GM23248 (cell line): ENCODE measurements around the gene ZNF3. TPM values are rescaled to one million over a fixed set of nuclear protein-coding genes. Genes with fewer than 3 reads are reported as not detected.

Source experiments
- DNase-seq: peaks from one replicate; pipeline ENCODE4 v3.0.0-alpha.2; 2015
- H2AFZ ChIP-seq: fragments of 200-600 bp; sonication (generic); 2 replicates; pipeline ENCODE4 v1.6.1; 2016; ENCODE audit warnings: antibody characterized with exemption
- H3F3A ChIP-seq: fragments of 200-600 bp; sonication (generic); 2 replicates; pipeline ENCODE4 v1.6.1; 2016; ENCODE audit warnings: mild to moderate bottlenecking, antibody characterized with exemption, mixed run types; ENCODE audit not compliant: insufficient read depth
- H3K27ac ChIP-seq: fragments of 200-600 bp; sonication (generic); 2 replicates; pipeline ENCODE4 v1.5.1; 2016; ENCODE audit warnings: mild to moderate bottlenecking
- H3K27me3 ChIP-seq: fragments of 200-600 bp; sonication (generic); replicated peaks from 2 replicates; pipeline ENCODE4 v1.6.1; 2016; ENCODE audit warnings: mild to moderate bottlenecking; ENCODE audit not compliant: insufficient read depth
- H3K36me3 ChIP-seq: fragments of 200-600 bp; sonication (generic); 2 replicates; pipeline ENCODE4 v1.6.1; 2016; ENCODE audit warnings: low read depth, mild to moderate bottlenecking
- H3K4me1 ChIP-seq: fragments of 200-600 bp; sonication (generic); 2 replicates; pipeline ENCODE4 v1.6.1; 2016; ENCODE audit warnings: mild to moderate bottlenecking; ENCODE audit not compliant: insufficient read depth
- H3K4me2 ChIP-seq: fragments of 200-600 bp; sonication (generic); one replicate; pipeline ENCODE4 v1.6.1; 2016; ENCODE audit warnings: mild to moderate bottlenecking; ENCODE audit not compliant: unreplicated experiment
- H3K4me3 ChIP-seq: fragments of 200-600 bp; sonication (generic); 2 replicates; pipeline ENCODE4 v1.5.1; 2016; ENCODE audit warnings: mild to moderate bottlenecking
- H3K79me2 ChIP-seq: fragments of 200-600 bp; sonication (generic); 2 replicates; pipeline ENCODE4 v1.6.1; 2016; ENCODE audit warnings: mild to moderate bottlenecking; ENCODE audit not compliant: insufficient read depth
- H3K9ac ChIP-seq: fragments of 200-600 bp; sonication (generic); 2 replicates; pipeline ENCODE4 v1.6.1; 2016; ENCODE audit warnings: mild to moderate bottlenecking
- H3K9me2 ChIP-seq: fragments of 200-600 bp; sonication (generic); 2 replicates; pipeline ENCODE4 v1.6.1; 2016; ENCODE audit warnings: mixed run types, mild to moderate bottlenecking, moderate library complexity; ENCODE audit not compliant: insufficient read depth
- H3K9me3 ChIP-seq: fragments of 200-600 bp; sonication (generic); one replicate; pipeline ENCODE4 v1.6.1; 2017; ENCODE audit warnings: low read depth
- H4K20me1 ChIP-seq: fragments of 200-600 bp; sonication (generic); 2 replicates; pipeline ENCODE4 v1.6.0; 2016; ENCODE audit not compliant: insufficient read depth
- EZH2 ChIP-seq: fragments of 200-600 bp; sonication (generic); IDR thresholded peaks from 2 replicates; pipeline ENCODE4 v1.6.1; 2018; ENCODE audit warnings: antibody characterized with exemption, mild to moderate bottlenecking; ENCODE audit not compliant: insufficient read depth, poor library complexity, severe bottlenecking
- EZH2phosphoT487 ChIP-seq: fragments of 200-600 bp; sonication (generic); IDR thresholded peaks from 2 replicates; pipeline ENCODE4 v1.6.1; 2018; ENCODE audit warnings: antibody characterized with exemption, moderate library complexity, mild to moderate bottlenecking, low read depth; ENCODE audit not compliant: insufficient read depth
- WGBS, 2 experiments: methylation state at CpG; one replicate each; pipeline ENCODE4 v1.1.6; 2015 to 2017; ENCODE audit warnings: low lambda C conversion rate in 2 of 2, low coverage in 1 of 2; ENCODE audit errors: missing lambda C conversion rate in 2 of 2; 5-methylcytosine and 5-hydroxymethylcytosine counted together
- in situ Hi-C: fragments of 300-500 bp; cut with MboI; formaldehyde crosslinking; loops from 2 replicates; pipeline ENCODE4 v1.15.0; 2020
- polyA plus RNA-seq: library from polyadenylated mRNA; unstranded; fragments of >200 nt; fragmentation: Nextera tagmentation; extraction: Ambion mirVana; gene quantifications from 2 replicates; pipeline ENCODE4 v1.2.1, GENCODE V29; 2016
- total RNA-seq: library from RNA; depleted of rRNA; stranded (reverse); fragments of >200 nt; shearing (Covaris generic); gene quantifications from 2 replicates; pipeline ENCODE4 v1.2.3, GENCODE V29; 2014

Gene ZNF3
- total and polyA plus RNA-seq, 2 experiments from 2014 or later: 13.3 to 13.8 TPM

DNA sequence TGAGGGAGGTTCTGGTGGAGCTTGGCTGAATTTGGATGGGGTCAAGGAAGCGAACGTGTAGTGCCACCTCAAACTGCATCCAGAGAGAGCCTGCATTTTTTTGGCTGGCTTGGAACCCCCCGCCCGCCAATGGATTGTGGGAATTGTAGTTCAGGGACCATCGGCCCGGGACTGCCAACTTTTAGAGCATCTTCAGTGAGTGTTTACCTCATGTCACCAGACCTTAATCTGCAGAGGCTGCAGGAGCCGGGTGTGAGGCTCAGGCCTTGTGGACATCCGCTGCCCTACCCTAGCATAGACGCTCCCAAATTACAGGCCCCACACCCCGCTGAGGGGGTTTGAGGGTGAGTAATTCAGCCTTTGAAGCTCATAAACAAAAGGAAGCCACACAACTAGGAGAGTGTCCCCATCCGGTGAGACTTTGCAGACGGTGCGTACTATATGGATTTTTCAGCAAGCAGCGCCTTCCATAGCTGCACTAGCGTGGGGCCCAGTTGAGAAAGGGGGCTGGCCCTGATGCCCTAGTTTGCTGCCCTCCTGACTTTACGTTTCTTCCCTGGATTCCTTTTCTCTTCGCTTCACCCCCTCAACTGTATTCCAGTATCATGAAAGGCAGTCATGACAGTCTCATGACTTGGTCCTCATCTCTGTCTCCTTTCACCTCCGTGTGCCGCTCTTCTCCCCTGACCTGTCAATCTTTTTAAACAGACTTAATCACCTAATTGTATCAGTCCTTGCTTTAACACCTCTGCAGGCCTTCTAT lies 38.6 kb upstream of the ZNF3 start:
- WGBS, 2 experiments: 6 to 11% methylated on average over 19 of the region's 19 CpGs
- no peaks in the 10 kb centered on the region for H3K27me3 ChIP-seq
- peaks cover 4% of the 10 kb centered on the region for H3F3A ChIP-seq
- peak overlapping the region; percentile 76 for H3K4me2 ChIP-seq
- H3K9ac ChIP-seq: peak overlapping the region; percentile 84
- H3K9me2 ChIP-seq: no peaks in the 10 kb centered on the region
- H3K4me3 ChIP-seq: peak overlapping the region; percentile 88
- peaks cover 10% of the 10 kb centered on the region; the same call in 1 of the 2 replicates for H3K4me1 ChIP-seq
- no peaks in the 10 kb centered on the region for H4K20me1 ChIP-seq
- H2AFZ ChIP-seq: peak overlapping the region; percentile 86
- peak; percentile 83 for DNase-seq
- peaks cover 43% of the 10 kb centered on the region for H3K79me2 ChIP-seq
- no peak for TF ChIP-seq EZH2phosphoT487
- TF ChIP-seq EZH2: no peak
- no peaks in the 10 kb centered on the region for H3K36me3 ChIP-seq
- H3K27ac ChIP-seq: peak overlapping the region; percentile 87
- H3K9me3 ChIP-seq: no peaks in the 10 kb centered on the region
- in situ Hi-C loops: no loop called here

DNA sequence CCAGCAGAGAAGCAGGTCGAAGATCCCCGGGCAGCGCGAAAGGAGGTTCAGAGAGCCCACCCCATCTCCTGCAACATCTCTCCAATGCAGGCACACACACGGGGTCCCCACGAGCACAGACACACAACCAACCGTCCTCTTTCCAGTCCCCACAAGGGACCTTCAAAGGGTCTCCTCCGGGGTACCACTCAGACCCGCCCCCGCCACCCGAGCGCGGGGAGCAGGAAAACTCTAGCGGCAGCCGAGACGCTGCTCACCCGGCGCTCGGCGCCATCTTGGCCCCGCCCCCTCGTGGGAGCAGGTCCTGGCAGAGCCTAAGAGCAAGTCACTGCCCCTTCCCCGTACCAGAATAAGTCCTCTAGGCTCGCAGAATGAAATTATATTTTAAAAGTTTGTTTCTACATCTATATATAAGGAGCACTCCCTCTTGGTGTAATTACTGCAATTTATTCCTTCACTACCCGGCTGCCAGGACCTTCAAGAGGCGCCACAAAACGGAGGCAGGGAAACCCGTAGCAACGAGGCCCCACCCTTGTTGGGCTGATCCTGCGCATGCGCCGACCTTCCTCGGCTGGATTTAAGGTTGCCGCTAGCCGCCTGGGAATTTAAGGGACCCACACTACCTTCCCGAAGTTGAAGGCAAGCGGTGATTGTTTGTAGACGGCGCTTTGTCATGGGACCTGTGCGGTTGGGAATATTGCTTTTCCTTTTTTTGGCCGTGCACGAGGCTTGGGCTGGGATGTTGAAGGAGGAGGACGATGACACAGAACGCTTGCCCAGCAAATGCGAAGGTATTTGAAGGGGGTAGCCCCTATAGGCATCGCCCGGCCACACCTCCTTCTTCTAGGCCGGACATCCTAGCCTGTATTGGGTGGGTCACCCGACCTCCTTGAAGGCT lies 37.8 kb upstream of the ZNF3 start, which contains the start of the genes CNPY4 and TAF6:
Gene CNPY4, plus strand, starts transcription at position 563 of the 898 bp plus-strand sequence. Its CDS starts 111 bp downstream, at position 674.
Gene TAF6, minus strand, starts transcription at position 287 of the 898 bp plus-strand sequence. CDS start 5,149 bp downstream, outside the sequence.
- Histone ChIP-seq H3K4me3 (peak within 1 kb of the TSS; percentile 88), H3K9me2 (no peaks in the 10 kb centered on the region), H3K27ac (peak within 1 kb of the TSS; percentile 87), H3K4me2 (peak within 1 kb of the TSS; percentile 76), H3K9me3 (no peaks in the 10 kb centered on the region), H3K4me1 (peaks cover 10% of the 10 kb centered on the region; the same call in 1 of the 2 replicates), H2AFZ (peak within 1 kb of the TSS; percentile 86), H3K27me3 (no peaks in the 10 kb centered on the region), H4K20me1 (no peaks in the 10 kb centered on the region), H3F3A (peaks cover 4% of the 10 kb centered on the region), H3K9ac (peak within 1 kb of the TSS; percentile 84), H3K36me3 (no peaks in the 10 kb centered on the region), H3K79me2 (peaks cover 43% of the 10 kb centered on the region)
- 1% methylated on average over 46 to 49 of the region's 49 CpGs for WGBS, 2 experiments
- TF ChIP-seq EZH2phosphoT487: no peak
- no peak for TF ChIP-seq EZH2
- in situ Hi-C loops: no loop called here
- DNase-seq: peak; percentile 97

DNA sequence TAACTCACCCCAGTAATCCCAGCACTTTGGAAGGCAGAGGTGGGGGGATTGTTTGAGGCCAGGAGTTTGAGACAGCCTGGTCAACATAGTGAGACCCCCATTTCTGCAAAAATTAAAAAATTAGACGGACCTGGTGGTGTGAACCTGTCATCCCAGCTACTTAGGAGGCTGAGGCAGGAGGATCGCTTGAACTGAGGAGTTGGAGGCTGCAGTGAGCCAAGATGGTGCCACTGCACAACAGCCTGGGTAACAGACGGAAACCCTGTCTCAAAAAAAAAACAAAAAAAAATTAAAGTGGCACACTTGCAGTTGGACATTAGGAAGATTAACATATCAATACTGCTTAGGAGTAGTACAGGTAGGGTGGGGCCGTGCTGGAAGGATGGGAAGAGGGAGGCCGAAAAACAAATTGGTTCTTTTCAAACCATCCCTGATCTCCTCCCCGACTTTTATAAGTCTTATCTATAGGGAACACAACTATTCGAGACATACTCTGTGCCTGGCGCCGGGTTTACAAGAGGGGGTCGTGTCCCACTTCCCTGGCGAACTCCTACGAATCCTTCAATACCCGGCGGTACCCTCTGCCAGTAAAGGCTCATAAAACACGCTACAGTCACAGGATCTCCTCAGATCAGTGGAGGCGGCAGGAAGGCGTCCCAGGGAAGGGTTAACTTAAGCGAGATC lies 37.0 kb upstream of the ZNF3 start:
- WGBS, 2 experiments: 17% methylated on average over 18 of the region's 18 CpGs
- H3K4me3 ChIP-seq: peak overlapping the region; percentile 88
- H3K9me3 ChIP-seq: no peaks in the 10 kb centered on the region
- peaks cover 10% of the 10 kb centered on the region; the same call in 1 of the 2 replicates for H3K4me1 ChIP-seq
- no peaks in the 10 kb centered on the region for H3K9me2 ChIP-seq
- H4K20me1 ChIP-seq: no peaks in the 10 kb centered on the region
- in situ Hi-C loops: no loop called here
- H3K9ac ChIP-seq: peak overlapping the region; percentile 84
- DNase-seq: no peak
- peak overlapping the region; percentile 86 for H2AFZ ChIP-seq
- no peaks in the 10 kb centered on the region for H3K27me3 ChIP-seq
- peaks cover 43% of the 10 kb centered on the region for H3K79me2 ChIP-seq
- H3F3A ChIP-seq: peaks cover 4% of the 10 kb centered on the region
- H3K36me3 ChIP-seq: no peaks in the 10 kb centered on the region
- H3K27ac ChIP-seq: peak overlapping the region; percentile 87
- peak overlapping the region; percentile 76 for H3K4me2 ChIP-seq
- TF ChIP-seq EZH2phosphoT487 (no peak), EZH2 (no peak)

DNA sequence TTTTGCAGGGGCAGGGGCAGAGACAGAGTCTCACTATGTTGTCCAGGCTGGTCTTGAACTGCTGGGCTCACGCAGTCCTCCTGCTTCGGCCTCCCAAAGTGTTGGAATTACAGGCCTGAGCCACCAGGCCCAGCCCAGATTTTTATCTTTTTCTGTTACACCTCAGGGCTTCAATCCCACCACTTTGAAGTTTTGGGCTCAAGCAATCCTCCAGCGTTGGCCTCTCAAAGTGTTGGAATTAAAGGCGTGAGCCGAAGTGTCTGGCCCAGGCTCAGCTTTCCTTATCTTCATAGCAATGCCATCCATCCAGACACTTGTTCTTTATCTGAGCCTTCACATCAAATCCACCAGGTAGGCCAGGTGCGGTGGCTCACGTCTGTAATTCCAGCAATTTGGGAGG lies 33.5 kb upstream of the ZNF3 start:
- Histone ChIP-seq H3K4me2 (no peak overlapping the region), H3K27ac (no peak overlapping the region), H3K79me2 (peaks cover 17% of the 10 kb centered on the region), H3K4me1 (0 out of 2 replicates have a peak, but pooled peaks cover 6% of the 10 kb centered on the region), H3K9me3 (no peaks in the 10 kb centered on the region), H3K9ac (no peak overlapping the region), H4K20me1 (no peaks in the 10 kb centered on the region), H3K36me3 (no peaks in the 10 kb centered on the region), H3K9me2 (no peaks in the 10 kb centered on the region), H3F3A (no peaks in the 10 kb centered on the region), H2AFZ (no peak overlapping the region), H3K27me3 (no peaks in the 10 kb centered on the region), H3K4me3 (no peak overlapping the region)
- in situ Hi-C loops: no loop called here
- no peak for DNase-seq
- TF ChIP-seq EZH2phosphoT487: no peak
- no peak for TF ChIP-seq EZH2
- 83 to 88% methylated on average over 7 of the region's 7 CpGs for WGBS, 2 experiments
